Measurements from ENCODE around the gene KLHL18. TPM values are rescaled to one million over a fixed set of nuclear protein-coding genes. Genes with fewer than 3 reads are reported as not detected.

Gene KLHL18
- polyA plus RNA-seq, 1 experiment: 25.5 TPM

DNA sequence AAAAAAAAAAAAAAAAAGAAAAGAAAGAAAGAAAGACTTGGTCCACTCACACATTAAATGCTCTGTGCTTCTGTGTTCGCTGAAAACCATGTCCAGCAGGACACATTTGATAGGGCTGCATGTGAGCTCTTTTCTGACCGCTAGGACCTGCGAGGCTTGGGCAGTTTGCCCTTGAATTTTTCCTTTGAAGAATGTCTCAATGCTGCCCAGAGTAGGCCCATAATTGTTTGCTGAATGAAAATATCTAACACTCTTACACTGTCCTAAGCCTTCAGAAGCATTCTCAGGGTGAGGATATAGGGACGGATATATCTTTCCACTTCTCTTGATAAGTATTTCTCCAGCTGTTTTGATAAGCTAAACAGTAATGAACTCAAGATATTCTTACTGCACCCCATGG lies 6.2 kb upstream of the KLHL18 start:
- no peak for DNase-seq (ENCODE audit: low read depth)
- Histone ChIP-seq H3K4me3 (ENCODE audit: low read depth, low read length) (no peak overlapping the region), H3K36me3 (ENCODE audit: control insufficient read depth, insufficient read depth, low read length) (no peaks in the 10 kb centered on the region), H3K27me3 (ENCODE audit: control insufficient read depth, insufficient read depth, low read length) (no peaks in the 10 kb centered on the region)
- ChIA-PET POLR2A (no interaction called here), CTCF (interaction anchor here (0.6 to 1.6 kb wide), 2 partner anchors 9 to 133 kb away, joined by 3 to 5 read pairs; no protein-coding TSS in a partner anchor)
- TF ChIP-seq, protein P1, sequence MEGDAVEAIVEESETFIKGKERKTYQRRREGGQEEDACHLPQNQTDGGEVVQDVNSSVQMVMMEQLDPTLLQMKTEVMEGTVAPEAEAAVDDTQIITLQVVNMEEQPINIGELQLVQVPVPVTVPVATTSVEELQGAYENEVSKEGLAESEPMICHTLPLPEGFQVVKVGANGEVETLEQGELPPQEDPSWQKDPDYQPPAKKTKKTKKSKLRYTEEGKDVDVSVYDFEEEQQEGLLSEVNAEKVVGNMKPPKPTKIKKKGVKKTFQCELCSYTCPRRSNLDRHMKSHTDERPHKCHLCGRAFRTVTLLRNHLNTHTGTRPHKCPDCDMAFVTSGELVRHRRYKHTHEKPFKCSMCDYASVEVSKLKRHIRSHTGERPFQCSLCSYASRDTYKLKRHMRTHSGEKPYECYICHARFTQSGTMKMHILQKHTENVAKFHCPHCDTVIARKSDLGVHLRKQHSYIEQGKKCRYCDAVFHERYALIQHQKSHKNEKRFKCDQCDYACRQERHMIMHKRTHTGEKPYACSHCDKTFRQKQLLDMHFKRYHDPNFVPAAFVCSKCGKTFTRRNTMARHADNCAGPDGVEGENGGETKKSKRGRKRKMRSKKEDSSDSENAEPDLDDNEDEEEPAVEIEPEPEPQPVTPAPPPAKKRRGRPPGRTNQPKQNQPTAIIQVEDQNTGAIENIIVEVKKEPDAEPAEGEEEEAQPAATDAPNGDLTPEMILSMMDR (IDR thresholded peaks at IDR 0.05; ENCODE audit: insufficient read depth, low read depth, low read length): no peak

DNA sequence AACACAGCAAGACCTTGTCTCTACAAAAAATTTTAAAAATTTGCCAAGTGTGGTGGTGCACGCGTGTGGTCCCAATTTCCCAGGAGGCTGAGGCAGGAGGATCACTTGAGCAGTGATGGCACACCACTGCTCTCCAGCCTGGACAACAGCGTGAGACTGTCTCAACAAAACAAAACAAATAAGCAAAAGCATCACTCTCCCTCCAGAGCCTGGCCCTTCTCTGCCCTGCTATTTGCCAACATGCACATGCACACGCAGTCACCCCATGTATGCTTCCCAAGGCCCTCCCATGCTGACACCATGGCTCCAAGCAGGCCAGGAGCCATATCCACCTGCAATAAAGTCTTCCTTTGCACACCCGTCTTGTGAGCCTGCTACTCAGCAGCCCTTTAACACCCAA lies 2.2 kb upstream of the KLHL18 start:
- ChIA-PET POLR2A (no interaction called here), CTCF (interaction anchor here (1.1 kb wide), 1 partner anchor 43 kb away, joined by 3 read pairs; no protein-coding TSS in a partner anchor)
- no peaks in the 10 kb centered on the region for H3K27me3 ChIP-seq (ENCODE audit: control insufficient read depth, insufficient read depth, low read length)
- H3K36me3 ChIP-seq (ENCODE audit: control insufficient read depth, insufficient read depth, low read length): no peaks in the 10 kb centered on the region
- no peak overlapping the region for H3K4me3 ChIP-seq (ENCODE audit: low read depth, low read length)
- no peak for DNase-seq (ENCODE audit: low read depth)
- TF ChIP-seq, protein P1 (IDR thresholded peaks at IDR 0.05; ENCODE audit: insufficient read depth, low read depth, low read length): no peak

- TF ChIP-seq, protein P1 (IDR thresholded peaks at IDR 0.05; ENCODE audit: insufficient read depth, low read depth, low read length): no peak
- ChIA-PET POLR2A (no interaction called here), CTCF (interaction anchor here (0.6 to 1.1 kb wide), 2 partner anchors 81 to 304 kb away, joined by 3 to 5 read pairs; partner anchors contain the start of gene NBEAL2)
- peak overlapping the region; percentile 96 for H3K4me3 ChIP-seq (ENCODE audit: low read depth, low read length)
- no peak for DNase-seq (ENCODE audit: low read depth)
- H3K27me3 ChIP-seq (ENCODE audit: control insufficient read depth, insufficient read depth, low read length): no peaks in the 10 kb centered on the region
- H3K36me3 ChIP-seq (ENCODE audit: control insufficient read depth, insufficient read depth, low read length): peaks cover 3% of the 10 kb centered on the region; the same call in 1 of the 2 replicates
Observed at GRCh38 chr3:47283193-47283537, 421 bp downstream of the KLHL18 start.

DNA sequence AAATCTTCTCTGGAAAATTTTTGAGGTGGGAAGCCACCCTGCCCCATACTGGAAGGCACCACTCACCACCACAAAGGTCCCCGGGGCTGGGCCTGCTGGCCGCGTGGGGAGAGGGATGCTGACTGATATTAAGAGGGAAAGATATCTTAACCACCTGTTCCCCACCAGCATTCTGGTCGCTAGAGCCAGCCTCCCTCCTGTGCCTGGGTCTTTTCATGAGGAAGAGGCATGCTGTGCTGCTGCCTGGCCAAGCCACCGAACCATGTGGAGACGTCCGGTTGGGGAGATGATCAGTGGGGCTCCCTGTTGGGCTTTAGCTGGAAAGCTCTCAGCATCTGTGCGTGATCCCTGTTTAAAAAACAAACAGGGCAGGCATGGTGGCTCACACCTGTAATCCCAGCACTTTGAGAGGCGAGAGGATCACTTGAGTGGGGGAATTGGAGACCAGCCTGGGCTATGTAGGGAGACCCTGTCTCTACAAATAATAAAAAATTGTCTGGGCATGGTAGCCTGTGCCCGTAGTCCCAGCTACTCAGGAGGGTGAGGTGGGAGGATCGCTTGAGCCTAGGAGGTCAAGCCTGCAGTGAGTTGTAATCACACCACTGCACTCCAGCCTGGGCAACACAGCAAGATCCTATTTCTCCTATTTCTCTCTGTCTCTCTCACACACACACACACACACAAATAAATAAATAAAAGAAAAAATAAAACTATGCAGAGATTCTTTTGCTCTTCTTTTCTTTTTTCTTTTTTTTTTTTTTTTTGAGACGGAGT lies 1.0 kb downstream of the KLHL18 start:
- ChIA-PET POLR2A (no interaction called here), CTCF (interaction anchor here (1.1 kb wide), 1 partner anchor 81 kb away, joined by 3 read pairs; no protein-coding TSS in a partner anchor)
- Histone ChIP-seq H3K4me3 (ENCODE audit: low read depth, low read length) (peak overlapping the region; percentile 96), H3K27me3 (ENCODE audit: control insufficient read depth, insufficient read depth, low read length) (no peaks in the 10 kb centered on the region), H3K36me3 (ENCODE audit: control insufficient read depth, insufficient read depth, low read length) (peaks cover 3% of the 10 kb centered on the region; the same call in 1 of the 2 replicates)
- TF ChIP-seq, protein P1 (IDR thresholded peaks at IDR 0.05; ENCODE audit: insufficient read depth, low read depth, low read length): no peak
- DNase-seq (ENCODE audit: low read depth): no peak

DNA sequence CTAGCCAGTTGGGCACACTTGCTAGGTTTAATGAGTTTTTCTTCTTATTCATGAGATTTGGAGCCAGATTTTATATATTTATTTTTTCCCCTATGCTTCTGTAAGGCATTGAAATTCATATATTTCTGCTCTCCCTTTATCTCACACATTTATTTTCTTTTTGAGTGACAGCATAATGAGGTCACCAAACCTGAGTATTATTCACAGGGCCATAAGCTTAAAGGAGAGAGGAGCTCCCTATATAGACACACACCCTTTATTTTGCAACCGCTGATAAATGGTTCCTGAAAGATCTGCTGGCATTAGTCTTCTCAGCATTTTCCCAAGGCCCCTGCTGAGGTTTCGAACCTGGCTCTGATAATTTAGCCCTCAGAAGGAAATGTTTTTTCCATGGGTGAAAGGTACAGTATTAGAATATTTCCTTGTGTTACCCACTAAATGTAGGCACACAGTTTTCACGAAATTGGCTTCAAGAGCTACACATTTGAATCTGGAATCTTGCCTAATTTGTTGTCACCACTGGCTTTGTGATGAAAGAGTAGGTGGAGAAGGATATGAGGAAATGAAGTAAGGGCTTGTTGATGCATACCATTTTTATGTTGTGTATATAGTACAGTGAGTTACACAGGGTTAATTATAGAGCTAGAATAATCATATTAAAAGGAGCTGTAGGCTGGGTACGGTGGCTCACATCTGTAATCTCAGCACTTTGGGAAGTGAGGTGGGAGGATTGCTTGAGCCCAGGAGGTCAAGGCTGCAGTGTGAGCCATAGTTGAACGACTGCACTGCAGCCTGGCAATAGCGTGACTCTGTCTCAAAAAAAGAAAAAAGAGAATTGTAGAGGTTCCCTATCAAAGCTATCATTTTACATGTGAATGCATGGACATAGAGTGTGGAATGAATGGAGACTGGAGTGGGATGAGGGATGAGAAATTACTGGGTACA lies 6.5 kb downstream of the KLHL18 start:
- TF ChIP-seq, protein P1 (IDR thresholded peaks at IDR 0.05; ENCODE audit: insufficient read depth, low read depth, low read length): no peak
- POLR2A ChIA-PET: no interaction called here
- Histone ChIP-seq H3K4me3 (ENCODE audit: low read depth, low read length) (no peak overlapping the region), H3K36me3 (ENCODE audit: control insufficient read depth, insufficient read depth, low read length) (peaks cover 3% of the 10 kb centered on the region; the same call in 1 of the 2 replicates), H3K27me3 (ENCODE audit: control insufficient read depth, insufficient read depth, low read length) (no peaks in the 10 kb centered on the region)
- CTCF ChIA-PET: no interaction called here
- no peak for DNase-seq (ENCODE audit: low read depth)

Data from BJ (cell line).